Activated T-helper 2 cell treated with anti-CD3 and anti-CD28 coated beads, Interferon-gamma antibody, Interleukin-2, Interleukin-4, amounts not matched to agents 10 μg/mL and 5 μg/mL and 100 μg/mL, durations not matched to agents 14 hours and 24 hours and 36 hours (primary cell): Measurements from ENCODE around the gene KRT80. TPM values are rescaled to one million over a fixed set of nuclear protein-coding genes. Genes with fewer than 3 reads are reported as not detected.
A peak's percentile ranks its signal among the peaks of the same experiment; 100 is the strongest.

Experiments
- DNase-seq: peaks from one replicate; pipeline ENCODE4 v3.0.0; 2021; ENCODE audit warnings: low spot score
- H3K27ac Mint-ChIP-seq: one replicate; pipeline ENCODE4 v1.8.0; 2021; ENCODE audit warnings: mixed read lengths
- H3K27me3 Mint-ChIP-seq: one replicate; pipeline ENCODE4 v1.8.0; 2021; ENCODE audit warnings: low read depth, mixed read lengths
- H3K36me3 Mint-ChIP-seq: one replicate; pipeline ENCODE4 v1.8.0; 2021; ENCODE audit warnings: low read depth, mixed read lengths
- H3K4me1 Mint-ChIP-seq: one replicate; pipeline ENCODE4 v1.8.0; 2021; ENCODE audit warnings: low read depth, mixed read lengths
- H3K4me3 Mint-ChIP-seq: one replicate; pipeline ENCODE4 v1.8.0; 2021; ENCODE audit warnings: low read depth, mild to moderate bottlenecking, moderate library complexity, mixed read lengths
- H3K9me3 Mint-ChIP-seq: one replicate; pipeline ENCODE4 v1.8.0; 2021; ENCODE audit warnings: mixed read lengths
- intact Hi-C: fragments of 100-400 bp; cut with micrococcal nuclease; formaldehyde crosslinking; loops from one replicate; pipeline ENCODE4 v1.15.1; 2023
- total RNA-seq: library from RNA; stranded (reverse); gene quantifications from 2 replicates; pipeline ENCODE4 v1.2.3, GENCODE V29; 2022

The KRT80 gene
- total RNA-seq, 1 donor from 2014 or later = not detected

GRCh38 chr12:52170827-52171226, 21.0 kb downstream of the KRT80 start:
- no peaks in the 10 kb centered on the region for H3K4me1 Mint-ChIP-seq
- no peaks in the 10 kb centered on the region for H3K36me3 Mint-ChIP-seq
- DNase-seq = no peak
- no peaks in the 10 kb centered on the region for H3K9me3 Mint-ChIP-seq
- no peaks in the 10 kb centered on the region for H3K27me3 Mint-ChIP-seq
- intact Hi-C loops = no loop called here
- no peak overlapping the region for H3K27ac Mint-ChIP-seq
- no peak overlapping the region for H3K4me3 Mint-ChIP-seq

DNA sequence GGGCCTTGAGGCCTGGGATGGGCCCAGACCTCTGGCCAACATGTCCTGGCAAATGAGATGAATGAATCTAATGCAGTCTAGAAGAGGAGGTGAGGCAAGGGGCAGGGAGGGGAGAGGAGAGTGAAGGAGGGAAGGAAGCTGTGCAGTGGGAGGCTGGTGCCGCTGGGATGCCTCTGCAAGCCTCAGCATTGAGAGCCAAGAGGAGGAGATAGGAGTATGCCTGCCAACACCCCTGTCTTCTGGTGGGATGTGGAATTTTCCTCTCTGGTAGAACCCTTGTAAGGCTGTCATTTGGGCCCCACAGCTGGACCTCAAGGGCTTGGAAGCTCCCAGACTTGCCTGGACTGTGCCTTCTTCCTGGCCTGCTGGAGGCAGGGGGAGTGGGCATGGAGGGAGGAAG, 21.9 kb downstream of the KRT80 start:
- H3K36me3 Mint-ChIP-seq = no peaks in the 10 kb centered on the region
- H3K9me3 Mint-ChIP-seq = no peaks in the 10 kb centered on the region
- intact Hi-C loops = no loop called here
- DNase-seq = no peak
- no peak overlapping the region for H3K27ac Mint-ChIP-seq
- no peaks in the 10 kb centered on the region for H3K4me1 Mint-ChIP-seq
- no peak overlapping the region for H3K4me3 Mint-ChIP-seq
- no peaks in the 10 kb centered on the region for H3K27me3 Mint-ChIP-seq

DNA sequence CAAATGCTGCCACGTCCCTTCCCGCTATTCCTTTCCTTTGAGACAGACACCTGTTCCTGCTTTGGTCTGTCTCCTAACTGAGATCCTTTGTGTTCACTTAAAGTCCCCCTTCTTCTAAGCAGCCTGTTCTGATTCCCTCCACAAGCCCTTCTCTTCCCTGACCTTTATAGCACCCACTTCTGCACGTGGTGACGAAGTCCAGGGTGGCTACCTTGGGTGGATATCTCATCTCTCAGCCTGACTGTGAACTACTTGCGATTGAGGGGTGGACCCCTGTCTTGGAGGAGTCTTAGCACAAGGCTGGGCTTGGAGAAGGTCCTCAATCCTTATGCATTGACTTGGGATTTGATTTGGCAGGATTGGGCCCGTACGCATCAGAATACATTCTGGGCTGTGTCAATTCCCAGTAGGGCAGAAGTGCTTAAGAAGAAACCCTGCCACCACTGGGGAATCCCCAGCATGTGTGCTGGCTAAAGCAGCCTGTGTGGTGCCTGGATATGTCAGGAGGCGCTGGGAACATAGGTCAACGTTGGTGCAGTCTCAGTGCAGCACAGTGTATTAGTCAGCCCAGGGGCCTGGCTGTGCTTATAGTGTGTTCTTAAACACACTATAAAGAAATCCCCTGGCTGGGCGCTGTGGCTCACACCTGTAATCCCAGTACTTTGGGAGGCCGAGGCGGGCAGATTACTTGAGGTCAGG, 23.6 kb downstream of the KRT80 start:
- no peak for DNase-seq
- H3K9me3 Mint-ChIP-seq = no peaks in the 10 kb centered on the region
- intact Hi-C loops = no loop called here
- H3K4me3 Mint-ChIP-seq = no peak overlapping the region
- H3K27me3 Mint-ChIP-seq = no peaks in the 10 kb centered on the region
- no peaks in the 10 kb centered on the region for H3K36me3 Mint-ChIP-seq
- peaks cover 3% of the 10 kb centered on the region for H3K4me1 Mint-ChIP-seq
- no peak overlapping the region for H3K27ac Mint-ChIP-seq

DNA sequence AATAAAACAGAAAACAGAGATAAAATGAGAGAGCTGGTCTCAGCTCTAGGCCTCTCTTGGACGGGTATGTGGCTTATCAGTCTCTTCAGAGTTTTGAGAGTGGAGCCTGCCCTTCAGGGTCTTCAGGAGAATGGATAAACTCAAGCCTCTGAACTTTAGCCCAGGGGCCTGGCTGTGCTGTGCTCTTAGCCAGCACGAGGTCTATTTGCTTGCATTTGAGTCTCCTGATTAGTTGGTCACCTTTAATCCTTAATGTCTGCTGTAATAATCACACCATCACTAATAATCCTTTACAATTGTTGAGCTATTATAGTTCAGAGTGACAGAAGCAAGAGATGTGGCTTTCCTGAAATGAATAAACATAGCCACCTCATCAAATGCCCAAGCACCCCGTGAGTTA, 24.3 kb downstream of the KRT80 start:
- no peaks in the 10 kb centered on the region for H3K36me3 Mint-ChIP-seq
- no peak for DNase-seq
- H3K4me1 Mint-ChIP-seq = peaks cover 3% of the 10 kb centered on the region
- intact Hi-C loops = no loop called here
- no peak overlapping the region for H3K27ac Mint-ChIP-seq
- no peaks in the 10 kb centered on the region for H3K27me3 Mint-ChIP-seq
- H3K9me3 Mint-ChIP-seq = no peaks in the 10 kb centered on the region
- H3K4me3 Mint-ChIP-seq = no peak overlapping the region

DNA sequence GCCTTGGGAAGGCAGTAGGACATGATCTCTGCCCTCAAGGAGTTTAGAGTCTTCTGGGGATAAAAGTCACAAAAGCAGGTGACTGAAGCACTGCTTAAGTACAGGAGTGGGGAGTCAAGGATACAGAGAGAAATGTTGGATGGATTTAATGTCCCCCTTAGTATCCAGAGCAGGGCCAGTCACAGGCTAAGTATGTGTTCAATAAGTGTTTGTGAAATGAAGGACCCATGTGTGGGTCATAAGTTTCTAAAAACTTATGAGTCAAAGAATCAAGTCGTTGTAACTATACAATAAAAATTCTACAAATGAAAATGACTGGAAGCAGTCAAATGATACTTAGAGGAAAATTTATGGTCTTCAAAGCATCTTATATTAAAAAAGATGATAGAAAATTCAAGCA, 25.1 kb downstream of the KRT80 start:
- DNase-seq = no peak
- Mint-ChIP-seq H3K27ac (no peak overlapping the region), H3K27me3 (no peaks in the 10 kb centered on the region), H3K36me3 (no peaks in the 10 kb centered on the region), H3K4me3 (no peak overlapping the region), H3K9me3 (no peaks in the 10 kb centered on the region), H3K4me1 (peaks cover 10% of the 10 kb centered on the region)
- intact Hi-C loops = no loop called here

- H3K4me1 Mint-ChIP-seq = peaks cover 17% of the 10 kb centered on the region
- no peak for DNase-seq
- intact Hi-C loops = no loop called here
Observed at GRCh38 chr12:52165096-52165855, 26.5 kb downstream of the KRT80 start.

DNA sequence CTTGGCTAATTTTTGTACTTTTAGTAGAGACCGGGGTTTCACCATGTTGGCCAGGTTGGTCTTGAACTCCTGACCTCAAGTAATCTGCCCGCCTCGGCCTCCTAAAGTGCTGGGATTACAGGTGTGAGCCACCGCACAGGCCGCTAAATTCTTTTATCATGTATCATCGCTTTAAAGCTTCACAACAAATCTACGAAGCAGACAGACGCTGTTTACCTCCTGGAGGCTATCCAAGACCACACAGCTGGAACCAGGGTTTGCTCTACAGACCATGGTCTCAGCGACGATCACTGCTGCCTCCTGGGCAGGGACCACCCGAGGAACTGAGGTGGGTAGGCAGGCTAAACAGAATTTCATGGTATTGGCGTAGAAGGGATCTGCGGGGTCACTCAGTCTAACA, 27.2 kb downstream of the KRT80 start:
- Mint-ChIP-seq H3K36me3 (no peaks in the 10 kb centered on the region), H3K9me3 (no peaks in the 10 kb centered on the region), H3K27me3 (no peaks in the 10 kb centered on the region), H3K4me3 (no peak overlapping the region), H3K27ac (no peak overlapping the region), H3K4me1 (peaks cover 17% of the 10 kb centered on the region)
- DNase-seq = no peak
- intact Hi-C loops = no loop called here

More at GRCh38 chr12:52165096-52165855, 26.5 kb downstream of the KRT80 start:
- Mint-ChIP-seq H3K36me3 (no peaks in the 10 kb centered on the region), H3K27ac (no peak overlapping the region), H3K9me3 (no peaks in the 10 kb centered on the region), H3K4me3 (no peak overlapping the region), H3K27me3 (no peaks in the 10 kb centered on the region)

DNA sequence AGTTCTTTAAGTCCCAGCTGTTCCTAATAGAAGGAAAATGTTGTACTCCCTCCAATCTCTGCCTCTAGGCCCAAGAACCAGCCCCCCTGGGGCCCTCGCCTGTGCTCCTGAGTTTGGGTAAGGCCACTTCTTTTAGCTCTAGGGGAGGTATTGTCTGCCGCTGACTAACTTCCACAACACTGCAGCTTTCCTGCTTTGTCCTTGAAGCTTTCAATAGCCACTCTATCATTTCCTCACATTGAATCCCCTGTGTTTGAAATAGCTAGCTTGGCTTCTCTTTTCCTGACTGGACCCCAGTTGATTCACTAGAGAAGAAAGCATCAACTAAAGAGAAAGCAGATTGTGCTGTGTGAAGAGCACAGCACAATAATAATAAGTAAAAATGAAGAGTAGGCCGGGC, 28.8 kb downstream of the KRT80 start:
- Mint-ChIP-seq H3K27ac (no peak overlapping the region), H3K4me3 (no peak overlapping the region), H3K9me3 (no peaks in the 10 kb centered on the region), H3K27me3 (no peaks in the 10 kb centered on the region), H3K36me3 (no peaks in the 10 kb centered on the region), H3K4me1 (peaks cover 17% of the 10 kb centered on the region)
- DNase-seq = no peak
- intact Hi-C loops = no loop called here

DNA sequence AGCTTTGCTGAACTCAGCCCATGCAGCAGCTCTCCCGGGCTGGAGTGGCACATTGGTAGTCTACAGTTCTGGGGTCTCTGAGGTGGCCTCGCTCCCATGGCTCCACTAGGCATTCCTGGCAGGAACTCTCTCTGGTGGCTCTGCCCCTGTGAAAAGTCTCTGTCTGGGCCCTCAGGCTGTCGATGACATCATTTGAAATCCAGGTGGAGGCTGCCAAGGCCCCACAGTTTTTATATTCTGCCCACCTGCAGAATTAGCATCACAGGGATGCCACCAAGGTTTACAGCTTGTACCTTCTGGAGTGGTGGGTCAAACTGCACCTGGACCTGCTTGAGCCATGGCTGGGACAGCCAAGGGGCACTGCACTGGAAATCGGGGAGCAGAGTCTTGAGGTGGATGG, 31.6 kb downstream of the KRT80 start:
- Mint-ChIP-seq H3K27ac (no peak overlapping the region), H3K36me3 (no peaks in the 10 kb centered on the region), H3K27me3 (no peaks in the 10 kb centered on the region), H3K4me1 (peaks cover 18% of the 10 kb centered on the region), H3K9me3 (no peaks in the 10 kb centered on the region), H3K4me3 (no peak overlapping the region)
- intact Hi-C loops = no loop called here
- no peak for DNase-seq

GRCh38 chr12:52157566-52158150, 34.2 kb downstream of the KRT80 start:
- Mint-ChIP-seq H3K27ac (no peak overlapping the region), H3K4me1 (peaks cover 15% of the 10 kb centered on the region), H3K36me3 (no peaks in the 10 kb centered on the region), H3K27me3 (peaks cover under 1% of the 10 kb centered on the region), H3K4me3 (no peak overlapping the region), H3K9me3 (no peaks in the 10 kb centered on the region)
- no peak for DNase-seq
- intact Hi-C loops = loop anchor here (2.0 to 10.0 kb wide), 3 partner anchors 55 to 721 kb away; no protein-coding TSS in a partner anchor

GRCh38 chr12:52156757-52157565, 34.9 kb downstream of the KRT80 start:
- peak; percentile 62 for DNase-seq
- intact Hi-C loops = loop anchor here (2.0 to 10.0 kb wide), 3 partner anchors 55 to 722 kb away; no protein-coding TSS in a partner anchor
- H3K27ac Mint-ChIP-seq = no peak overlapping the region
- peaks cover 11% of the 10 kb centered on the region for H3K4me1 Mint-ChIP-seq
- no peaks in the 10 kb centered on the region for H3K9me3 Mint-ChIP-seq
- peaks cover 2% of the 10 kb centered on the region for H3K27me3 Mint-ChIP-seq
- H3K36me3 Mint-ChIP-seq = no peaks in the 10 kb centered on the region
- no peak overlapping the region for H3K4me3 Mint-ChIP-seq

DNA sequence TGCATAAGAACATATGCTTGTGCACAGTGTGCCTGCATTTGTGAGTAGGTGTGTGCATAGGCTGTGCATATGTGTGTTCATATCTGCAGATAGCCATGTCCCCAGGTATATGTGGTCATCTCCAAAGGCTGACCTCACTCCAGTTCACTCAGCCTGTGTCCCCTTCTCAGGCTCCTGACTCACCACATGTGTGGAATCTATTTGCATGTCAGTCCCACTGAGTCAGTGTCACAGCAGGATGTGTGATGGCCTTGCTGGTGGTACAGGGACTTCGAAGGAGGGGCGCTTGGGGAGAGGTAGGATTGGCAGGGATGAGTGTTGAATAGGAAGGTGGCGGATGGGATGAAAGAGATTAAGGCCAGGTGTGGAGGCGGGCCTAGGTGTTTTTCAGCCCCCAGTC, 35.5 kb downstream of the KRT80 start:
- no peaks in the 10 kb centered on the region for H3K36me3 Mint-ChIP-seq
- no peak overlapping the region for H3K4me3 Mint-ChIP-seq
- DNase-seq = no peak
- H3K9me3 Mint-ChIP-seq = no peaks in the 10 kb centered on the region
- H3K27ac Mint-ChIP-seq = no peak overlapping the region
- peaks cover 6% of the 10 kb centered on the region for H3K27me3 Mint-ChIP-seq
- peaks cover 10% of the 10 kb centered on the region for H3K4me1 Mint-ChIP-seq
- intact Hi-C loops = loop anchor here (2.0 to 10.0 kb wide), 3 partner anchors 56 to 722 kb away; no protein-coding TSS in a partner anchor
